HepG2 (cell line): ENCODE data around the gene ALDOA. TPM values are rescaled to one million over a fixed set of nuclear protein-coding genes. Genes with fewer than 3 reads are reported as not detected.

ENCODE experiments used
- BATF2 ChIP-seq: sonication (generic); formaldehyde crosslinking; IDR thresholded peaks from 2 replicates; pipeline ENCODE4 v1.8.0; 2022; ENCODE audit warnings: mild to moderate bottlenecking, missing genetic modification reagents, moderate library complexity
- BCL6 ChIP-seq: IDR thresholded peaks from 2 replicates; pipeline ENCODE4 v1.6.1; 2016; ENCODE audit warnings: missing genetic modification reagents, missing compliant biosample characterization
- DNMT3B ChIP-seq: conservative IDR thresholded peaks from 2 replicates; pipeline ENCODE4 v1.6.1; 2016; ENCODE audit warnings: missing biosample characterization, control low read depth
- FOSL1 ChIP-seq: sonication (generic); formaldehyde crosslinking; IDR thresholded peaks from 2 replicates; pipeline ENCODE4 v1.9.0; 2021; ENCODE audit warnings: missing genetic modification reagents, borderline replicate concordance
- GFI1 ChIP-seq: sonication (generic); formaldehyde crosslinking; IDR thresholded peaks from 2 replicates; pipeline ENCODE4 v1.5.0; 2020; ENCODE audit warnings: missing genetic modification reagents, mild to moderate bottlenecking, borderline replicate concordance
- HOXA9 ChIP-seq: sonication (generic); formaldehyde crosslinking; IDR thresholded peaks from 2 replicates; pipeline ENCODE4 v1.8.1; 2022; ENCODE audit warnings: missing genetic modification reagents, mild to moderate bottlenecking, moderate library complexity, borderline replicate concordance
- MAFK ChIP-seq, 2 experiments: IDR thresholded peaks in 1 of 2; conservative IDR thresholded peaks in 1 of 2; 2 replicates each; pipeline ENCODE4 v1.6.1; 2011; ENCODE audit warnings: improper control_type of control experiment in 2 of 2, low read length in 2 of 2
- MAZ ChIP-seq, 2 experiments: sonication (generic) in 1 of 2; formaldehyde crosslinking in 1 of 2; IDR thresholded peaks; 2 replicates each; pipeline versions ENCODE4 v1.5.0 to v1.6.1; 2012 to 2020; ENCODE audit warnings: low read depth in 2 of 2, mild to moderate bottlenecking in 2 of 2, borderline replicate concordance in 1 of 2, improper control_type of control experiment in 1 of 2, low read length in 1 of 2, missing genetic modification reagents in 1 of 2, moderate library complexity in 1 of 2
- THAP8 ChIP-seq: sonication (generic); formaldehyde crosslinking; IDR thresholded peaks from 2 replicates; pipeline ENCODE4 v1.5.1; 2020; ENCODE audit warnings: missing genetic modification reagents, mild to moderate bottlenecking, borderline replicate concordance
- ZNF407 ChIP-seq: sonication (generic); formaldehyde crosslinking; IDR thresholded peaks from one replicate; pipeline ENCODE4 v1.5.1; 2020; ENCODE audit warnings: mild to moderate bottlenecking, missing genetic modification reagents; ENCODE audit errors: not compliant biosample characterization
- ZNF501 ChIP-seq: sonication (generic); formaldehyde crosslinking; IDR thresholded peaks from 2 replicates; pipeline ENCODE4 v1.5.1; 2020; ENCODE audit warnings: mild to moderate bottlenecking, moderate library complexity, missing genetic modification reagents
- ZNF691 ChIP-seq: sonication (generic); formaldehyde crosslinking; IDR thresholded peaks from 2 replicates; pipeline ENCODE4 v1.4.0; 2020; ENCODE audit warnings: missing genetic modification reagents, low read depth, mild to moderate bottlenecking, borderline replicate concordance
- ZNF710 ChIP-seq: sonication (generic); formaldehyde crosslinking; IDR thresholded peaks from 2 replicates; pipeline ENCODE4 v1.5.0; 2020; ENCODE audit warnings: mild to moderate bottlenecking, missing genetic modification reagents, borderline replicate concordance
- polyA plus RNA-seq, 8 experiments: library from polyadenylated mRNA; depleted of rRNA in 3 of 8; stranded (reverse) in 7 of 8; unstranded in 1 of 8; fragments of >200 nt; fragmentation: Illumina TruSeq in 4 of 8; extraction: Trizol in 4 of 8; gene quantifications; 2 replicates each; pipeline versions ENCODE4 v1.2.1 to v1.2.3, GENCODE V29; 2011 to 2016; ENCODE audit warnings: low read depth in 4 of 8, missing spikeins in 1 of 8, mixed read lengths in 1 of 8; ENCODE audit not compliant: insufficient read depth in 1 of 8
- total RNA-seq, 5 experiments: library from RNA; depleted of rRNA; stranded (reverse); fragments of >200 nt; fragmentation: Illumina TruSeq; extraction: Trizol; gene quantifications; 2 replicates each; pipeline ENCODE4 v1.2.3, GENCODE V29; 2016; ENCODE audit warnings: low read depth in 1 of 5

ALDOA gene
- total and polyA plus RNA-seq, 2 of the 13 experiments (the other 11 are each of a cell fraction or from before 2014, with no cell fraction given): 925 to 1,884 TPM

- TF ChIP-seq BATF2 (CRISPR knock-in tag) (peak; percentile 46; the same call in 1 of the 2 replicates), ZNF501 (CRISPR knock-in tag) (no peak), BCL6 (CRISPR knock-in tag) (no peak), DNMT3B (CRISPR knock-in tag) (no peak), THAP8 (CRISPR knock-in tag) (no peak), ZNF407 (CRISPR knock-in tag) (no peak), MAFK (conservative IDR thresholded peaks at IDR 0.05 in 1 of 2, IDR thresholded peaks at IDR 0.05 in 1 of 2; ENCODE audit: low read length in 2 of 2) (no peak), ZNF710 (no peak), GFI1 (CRISPR knock-in tag) (0 out of 2 replicates have a peak, but pooled peaks have one; percentile 13), MAZ (IDR thresholded peaks at IDR 0.05; ENCODE audit: borderline replicate concordance, low read depth, low read length) (no peak), MAZ (CRISPR knock-in tag; IDR thresholded peaks at IDR 0.05; ENCODE audit: low read depth) (peak; percentile 21; the same call in 1 of the 2 replicates), FOSL1 (CRISPR knock-in tag) (no peak), ZNF691 (CRISPR knock-in tag) (no peak; the same call in 1 of the 2 replicates), HOXA9 (CRISPR knock-in tag) (no peak)
These were observed 47.6 kb downstream of the ALDOA start, which contains the start of gene GDPD3 (continued) for GRCh38 chr16:30113031-30113710.
